ENCODE measurements around the gene LRP3. TPM values are rescaled to one million over a fixed set of nuclear protein-coding genes. Genes with fewer than 3 reads are reported as not detected.
A peak's percentile ranks its signal among the peaks of the same experiment; 100 is the strongest.

LRP3 gene
- total and polyA plus RNA-seq, 12 donors: 8.5 to 23.6 (median 15.9) TPM

GRCh38 chr19:33192010-33192409 lies 2.1 kb upstream of the LRP3 start:
- H3K4me1 ChIP-seq: peaks cover 0 to 14% (median 6%) of the 10 kb centered on the region in 9 donors
- WGBS, 2 donors: 62 to 73% methylated on average over 7 of the region's 7 CpGs
- no peak overlapping the region for H3K4me3 ChIP-seq
- no peak overlapping the region for H3K27ac ChIP-seq
- DNase-seq (no peak), ATAC-seq (no peak)
- TF ChIP-seq CTCF (IDR thresholded peaks at IDR 0.05): peak in 1 of 9 donors; percentile 21
- intact Hi-C loops (cut with DNase I): no loop called here
- H3K27me3 ChIP-seq: peaks cover 0 to 30% (median 0%) of the 10 kb centered on the region in 7 donors
- peaks cover 0 to 4% (median 0%) of the 10 kb centered on the region in 9 donors for H3K36me3 ChIP-seq
- H3K9me3 ChIP-seq: no peaks in the 10 kb centered on the region

- Histone ChIP-seq H3K27me3 (peaks cover 0 to 30% (median 0%) of the 10 kb centered on the region in 7 donors), H3K4me1 (peaks cover 0 to 11% (median 6%) of the 10 kb centered on the region in 9 donors), H3K27ac (no peak overlapping the region), H3K4me3 (peak overlapping the region in 5 of 10 donors; percentile 27 to 41 (median 36)), H3K9me3 (no peaks in the 10 kb centered on the region), H3K36me3 (peaks cover 0 to 12% (median 0%) of the 10 kb centered on the region in 9 donors)
- no peak for TF ChIP-seq CTCF (IDR thresholded peaks at IDR 0.05)
- intact Hi-C loops (cut with DNase I): no loop called here
- ATAC-seq (no peak), DNase-seq (no peak)
- 82 to 83% methylated on average over 8 of the region's 8 CpGs for WGBS, 2 donors
Measured at GRCh38 chr19:33193269-33193864, 763 bp upstream of the LRP3 start.

- ATAC-seq (peak in 4 of 8 donors; percentile 5 to 30 (median 26)), DNase-seq (no peak)
- Histone ChIP-seq H3K9me3 (no peaks in the 10 kb centered on the region), H3K4me3 (peak overlapping the region; percentile 41 to 81 (median 63)), H3K4me1 (peaks cover 0 to 11% (median 6%) of the 10 kb centered on the region in 9 donors), H3K36me3 (peaks cover 0 to 19% (median 0%) of the 10 kb centered on the region in 9 donors), H3K27me3 (peaks cover 0 to 30% (median 0%) of the 10 kb centered on the region in 7 donors), H3K27ac (peak overlapping the region in 5 of 10 donors; percentile 35 to 71 (median 53))
- 0 to 1% methylated on average over 25 to 57 of the region's 57 CpGs for WGBS, 2 donors
- intact Hi-C loops (cut with DNase I): no loop called here
- TF ChIP-seq CTCF (IDR thresholded peaks at IDR 0.05): no peak
Measured at GRCh38 chr19:33194532-33194885, 379 bp downstream of the LRP3 start.

- peaks cover 0 to 22% (median 0%) of the 10 kb centered on the region in 9 donors for H3K36me3 ChIP-seq
- H3K4me1 ChIP-seq: peaks cover 0 to 11% (median 6%) of the 10 kb centered on the region in 9 donors
- TF ChIP-seq CTCF (IDR thresholded peaks at IDR 0.05): no peak
- H3K4me3 ChIP-seq: peak overlapping the region; percentile 41 to 81 (median 63)
- intact Hi-C loops (cut with DNase I): no loop called here
- peaks cover 0 to 30% (median 0%) of the 10 kb centered on the region in 7 donors for H3K27me3 ChIP-seq
- ATAC-seq (peak; percentile 66 to 77 (median 71)), DNase-seq (peak in 1 of 2 donors; percentile 35)
- H3K9me3 ChIP-seq: no peaks in the 10 kb centered on the region
- 1% methylated on average over 45 to 49 of the region's 49 CpGs for WGBS, 2 donors
- H3K27ac ChIP-seq: peak overlapping the region in 8 of 10 donors; percentile 35 to 71 (median 58)
Measured at GRCh38 chr19:33194886-33195644, 935 bp downstream of the LRP3 start.

Data from heart right ventricle (tissue), 16 donors.